HPDE6-E6E7 (cell line): Measurements from ENCODE around the gene MTERF4.

Source experiments
- DNase-seq: peaks from one replicate; pipeline ENCODE4 v3.0.0; 2011; ENCODE audit warnings: missing footprints; ENCODE audit errors: extremely low spot score

The MTERF4 gene

GRCh38 chr2:241133436-241133820, 31.3 kb upstream of the MTERF4 start:
- DNase-seq, result no peak

GRCh38 chr2:241132538-241133435, 30.7 kb upstream of the MTERF4 start:
- DNase-seq, result no peak

GRCh38 chr2:241131531-241131930, 29.4 kb upstream of the MTERF4 start:
- no peak for DNase-seq

GRCh38 chr2:241130316-241130715, 28.2 kb upstream of the MTERF4 start:
- no peak for DNase-seq

GRCh38 chr2:241129086-241129871, 27.2 kb upstream of the MTERF4 start:
- DNase-seq, result no peak

- DNase-seq, result no peak
These were observed 26.2 kb upstream of the MTERF4 start for GRCh38 chr2:241128266-241128665.

- DNase-seq, result no peak
These were observed 24.7 kb upstream of the MTERF4 start for GRCh38 chr2:241126771-241127202.

GRCh38 chr2:241126201-241126611, 24.1 kb upstream of the MTERF4 start:
- DNase-seq, result no peak

GRCh38 chr2:241125626-241126025, 23.5 kb upstream of the MTERF4 start:
- DNase-seq, result no peak

- DNase-seq, result peak; percentile 52
These were observed 21.9 kb upstream of the MTERF4 start for GRCh38 chr2:241123816-241124536.

GRCh38 chr2:241122376-241123002, 20.4 kb upstream of the MTERF4 start:
- no peak for DNase-seq

GRCh38 chr2:241121008-241121407, 18.9 kb upstream of the MTERF4 start:
- no peak for DNase-seq

GRCh38 chr2:241120440-241120839, 18.4 kb upstream of the MTERF4 start:
- no peak for DNase-seq

- no peak for DNase-seq
These were observed 16.8 kb upstream of the MTERF4 start for GRCh38 chr2:241118737-241119505.

- no peak for DNase-seq
These were observed 14.8 kb upstream of the MTERF4 start for GRCh38 chr2:241116606-241117560.

- DNase-seq, result no peak
These were observed 13.3 kb upstream of the MTERF4 start for GRCh38 chr2:241115361-241115760.

- DNase-seq, result no peak
These were observed 12.7 kb upstream of the MTERF4 start for GRCh38 chr2:241114836-241115235.

- no peak for DNase-seq
These were observed 10.5 kb upstream of the MTERF4 start for GRCh38 chr2:241112592-241112991.

GRCh38 chr2:241112046-241112445, 10.0 kb upstream of the MTERF4 start:
- DNase-seq, result no peak

- DNase-seq, result no peak
These were observed 9.3 kb upstream of the MTERF4 start for GRCh38 chr2:241111440-241111805.
